Smooth muscle cell (in vitro differentiated cells): ENCODE results near the gene THADA. TPM values are rescaled to one million over a fixed set of nuclear protein-coding genes. Genes with fewer than 3 reads are reported as not detected.

ENCODE experiments used
- DNase-seq: peaks from one replicate; lab custom pipeline; 2025; ENCODE audit not compliant: unreplicated experiment; lab: John Stamatoyannopoulos, UW
- H2AFZ ChIP-seq: fragments of 200-600 bp; sonication (generic); 2 replicates; pipeline ENCODE4 v1.6.0; 2016; ENCODE audit warnings: antibody characterized with exemption, low read depth, mild to moderate bottlenecking
- H3F3A ChIP-seq: fragments of 200-600 bp; sonication (generic); 2 replicates; pipeline ENCODE4 v1.6.0; 2017; ENCODE audit warnings: antibody characterized with exemption, low read depth
- H3K27ac ChIP-seq: fragments of 200-600 bp; sonication (generic); 2 replicates; pipeline ENCODE4 v1.5.1; 2016; ENCODE audit warnings: low read depth, mild to moderate bottlenecking
- H3K27me3 ChIP-seq: fragments of 200-600 bp; sonication (generic); 2 replicates; pipeline ENCODE4 v1.6.1; 2016; ENCODE audit warnings: low read depth, mild to moderate bottlenecking
- H3K36me3 ChIP-seq: fragments of 200-600 bp; sonication (generic); 2 replicates; pipeline ENCODE4 v1.5.1; 2016; ENCODE audit warnings: low read depth
- H3K4me1 ChIP-seq: fragments of 200-600 bp; sonication (generic); 2 replicates; pipeline ENCODE4 v1.5.1; 2016; ENCODE audit warnings: low read depth
- H3K4me2 ChIP-seq: fragments of 200-600 bp; sonication (generic); 2 replicates; pipeline ENCODE4 v1.6.0; 2016; ENCODE audit warnings: mild to moderate bottlenecking
- H3K4me3 ChIP-seq: fragments of 200-600 bp; sonication (generic); 2 replicates; pipeline ENCODE4 v1.5.1; 2016; ENCODE audit warnings: mild to moderate bottlenecking
- H3K79me2 ChIP-seq: fragments of 200-600 bp; sonication (generic); 2 replicates; pipeline ENCODE4 v1.6.0; 2016; ENCODE audit warnings: low read depth, mild to moderate bottlenecking
- H3K9ac ChIP-seq: fragments of 200-600 bp; sonication (generic); 2 replicates; pipeline ENCODE4 v1.6.0; 2016; ENCODE audit warnings: low read depth
- H3K9me3 ChIP-seq: fragments of 200-600 bp; sonication (generic); replicated peaks from 2 replicates; pipeline ENCODE4 v1.5.1; 2016; ENCODE audit warnings: low read depth
- H4K20me1 ChIP-seq: fragments of 200-600 bp; sonication (generic); 2 replicates; pipeline ENCODE4 v1.6.0; 2016; ENCODE audit warnings: low read depth
- CTCF ChIP-seq: fragments of 200-600 bp; sonication (generic); IDR thresholded peaks from 2 replicates; pipeline ENCODE4 v1.5.1; 2017; ENCODE audit warnings: borderline replicate concordance, mild to moderate bottlenecking, antibody characterized with exemption; ENCODE audit not compliant: insufficient read depth, poor library complexity, severe bottlenecking
- WGBS: methylation state at CpG from one replicate; pipeline ENCODE4 v1.1.7; 2016; ENCODE audit warnings: low lambda C conversion rate; 5-methylcytosine and 5-hydroxymethylcytosine counted together
- polyA plus RNA-seq: library from polyadenylated mRNA; unstranded; fragments of >200 nt; fragmentation: Nextera tagmentation; extraction: Ambion mirVana; gene quantifications from 2 replicates; pipeline ENCODE4 v1.2.1, GENCODE V29; 2016
- total RNA-seq: library from RNA; depleted of rRNA; stranded (reverse); fragments of >200 nt; gene quantifications from 2 replicates; pipeline ENCODE4 v1.2.3, GENCODE V29; 2014

Gene THADA
- total and polyA plus RNA-seq, 2 experiments from 2014 or later, result 11.3 to 20.9 TPM

GRCh38 chr2:43230351-43230885, 365.4 kb downstream of the THADA start:
- Histone ChIP-seq H3K79me2 (peaks cover 8% of the 10 kb centered on the region), H3K9ac (no peak overlapping the region), H3K4me2 (no peak overlapping the region), H3K4me1 (peaks cover 6% of the 10 kb centered on the region), H4K20me1 (peaks cover 7% of the 10 kb centered on the region), H3K27me3 (no peaks in the 10 kb centered on the region), H3K36me3 (no peaks in the 10 kb centered on the region), H3K4me3 (no peak overlapping the region), H3F3A (peaks cover 8% of the 10 kb centered on the region), H3K9me3 (no peaks in the 10 kb centered on the region), H2AFZ (no peak overlapping the region), H3K27ac (no peak overlapping the region)
- WGBS, result 76% methylated on average over 4 of the region's 4 CpGs
- no peak for TF ChIP-seq CTCF
- DNase-seq, result no peak

DNA sequence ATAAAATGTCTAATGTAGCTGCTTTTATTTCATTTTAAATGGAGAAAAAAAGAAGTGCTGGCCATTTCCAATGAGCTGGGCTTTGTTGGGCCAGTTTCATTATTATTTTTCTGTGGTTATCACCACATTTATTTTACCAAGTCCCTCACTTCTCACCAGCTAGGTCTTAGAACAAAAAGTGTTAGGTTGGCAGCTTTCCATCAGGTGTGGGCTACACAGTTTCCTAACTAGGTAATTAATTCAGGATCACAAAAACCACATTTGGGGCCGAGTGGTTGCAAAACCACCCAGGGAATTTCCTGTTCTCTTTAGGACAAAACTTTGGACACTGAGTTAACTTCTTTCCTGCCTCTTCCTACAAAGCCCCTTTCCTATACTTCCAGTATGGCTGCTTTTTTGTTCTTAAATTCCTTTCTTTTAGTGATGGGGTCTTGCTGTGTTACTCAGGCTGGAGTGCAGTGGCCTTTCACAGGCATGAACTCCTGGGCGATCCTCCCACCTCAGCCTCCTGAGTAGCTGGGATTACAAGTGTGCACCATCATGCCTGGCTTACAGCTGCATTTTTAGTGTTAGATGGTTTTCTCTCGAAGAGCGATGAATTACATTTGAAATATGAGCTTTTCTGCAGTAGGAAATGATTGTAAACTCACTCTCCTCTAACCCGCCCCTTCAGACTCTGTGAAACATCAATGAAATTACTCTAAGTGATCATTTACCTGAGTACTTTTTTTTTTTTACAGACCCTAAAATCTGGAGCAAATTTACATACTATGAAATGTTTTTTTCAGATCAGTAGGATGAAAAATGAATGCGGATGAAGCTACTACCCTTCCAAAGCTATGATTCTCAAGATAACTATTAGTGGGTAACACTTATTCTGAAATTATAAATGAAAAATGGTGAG, 366.8 kb downstream of the THADA start:
- TF ChIP-seq CTCF, result no peak
- Histone ChIP-seq H2AFZ (no peak overlapping the region), H3K36me3 (no peaks in the 10 kb centered on the region), H3K79me2 (peaks cover 20% of the 10 kb centered on the region), H3K9me3 (no peaks in the 10 kb centered on the region), H3F3A (peaks cover 8% of the 10 kb centered on the region), H3K4me1 (peaks cover 7% of the 10 kb centered on the region), H4K20me1 (peaks cover 19% of the 10 kb centered on the region), H3K27ac (no peak overlapping the region), H3K4me2 (no peak overlapping the region), H3K27me3 (no peaks in the 10 kb centered on the region), H3K9ac (no peak overlapping the region), H3K4me3 (no peak overlapping the region)
- no peak for DNase-seq
- 58% methylated on average over 6 of the region's 6 CpGs for WGBS

DNA sequence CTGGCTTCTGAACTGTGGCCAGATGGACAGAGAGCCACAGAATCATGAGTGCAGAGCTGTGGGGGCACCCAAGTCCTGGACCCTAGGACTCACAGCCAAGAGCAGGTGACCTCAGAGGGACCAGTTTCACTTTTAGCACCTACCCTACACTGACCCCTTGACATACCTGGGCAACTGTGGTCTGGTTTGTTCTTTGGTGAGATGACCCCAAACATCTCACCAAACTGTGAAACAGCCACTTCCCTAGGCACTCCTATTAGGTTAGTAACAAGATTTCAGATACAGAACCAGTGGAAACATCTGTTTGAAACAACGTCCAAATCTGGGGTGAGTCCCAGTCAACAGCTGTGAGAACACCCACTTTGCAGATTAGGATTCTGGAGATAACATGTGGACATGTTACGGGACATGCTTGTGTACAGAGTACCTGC, 367.5 kb downstream of the THADA start:
- no peak overlapping the region for H3K9ac ChIP-seq
- peaks cover 27% of the 10 kb centered on the region for H3K79me2 ChIP-seq
- H3K4me3 ChIP-seq, result no peak overlapping the region
- peaks cover 14% of the 10 kb centered on the region for H3K4me1 ChIP-seq
- H3K27me3 ChIP-seq, result no peaks in the 10 kb centered on the region
- H2AFZ ChIP-seq, result no peak overlapping the region
- H4K20me1 ChIP-seq, result peaks cover 25% of the 10 kb centered on the region
- no peaks in the 10 kb centered on the region for H3K36me3 ChIP-seq
- DNase-seq, result no peak
- no peak overlapping the region for H3K4me2 ChIP-seq
- WGBS, result 50% methylated on average over 2 of the region's 2 CpGs
- H3K27ac ChIP-seq, result no peak overlapping the region
- no peaks in the 10 kb centered on the region for H3K9me3 ChIP-seq
- TF ChIP-seq CTCF, result no peak
- H3F3A ChIP-seq, result peaks cover 8% of the 10 kb centered on the region
